ENCODE data around the gene BPI. TPM values are rescaled to one million over a fixed set of nuclear protein-coding genes. Genes with fewer than 3 reads are reported as not detected.
A peak's percentile ranks its signal among the peaks of the same experiment; 100 is the strongest.
"Not testable (repeated sequence)": the region's sequence is repeated elsewhere in the genome, so short reads cannot be mapped to it uniquely, and the experiment has no call there.

The BPI gene
- total RNA-seq, result not detected

DNA sequence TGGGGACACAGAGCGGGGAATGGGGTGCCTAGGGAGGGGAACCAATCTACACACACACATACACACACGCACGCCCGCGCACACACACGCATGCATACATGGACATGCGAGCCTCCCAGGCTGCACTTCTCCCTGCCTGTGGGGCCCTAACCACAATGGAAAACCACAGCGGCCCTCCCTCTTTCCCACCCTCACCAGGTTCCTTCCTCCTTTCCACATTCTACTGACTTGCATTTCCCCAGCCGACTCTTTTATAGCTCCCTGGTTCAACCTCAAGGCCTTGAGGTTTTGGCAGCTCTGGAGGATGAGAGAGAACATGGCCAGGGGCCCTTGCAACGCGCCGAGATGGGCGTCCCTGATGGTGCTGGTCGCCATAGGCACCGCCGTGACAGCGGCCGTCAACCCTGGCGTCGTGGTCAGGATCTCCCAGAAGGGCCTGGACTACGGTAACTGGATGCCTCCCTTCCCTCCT is at the start of gene BPI:
BPI (plus strand) TSS at position 249 of the 472 bp plus-strand sequence; CDS start at position 317, 68 bp downstream.
- DNase-seq, result no peak

DNA sequence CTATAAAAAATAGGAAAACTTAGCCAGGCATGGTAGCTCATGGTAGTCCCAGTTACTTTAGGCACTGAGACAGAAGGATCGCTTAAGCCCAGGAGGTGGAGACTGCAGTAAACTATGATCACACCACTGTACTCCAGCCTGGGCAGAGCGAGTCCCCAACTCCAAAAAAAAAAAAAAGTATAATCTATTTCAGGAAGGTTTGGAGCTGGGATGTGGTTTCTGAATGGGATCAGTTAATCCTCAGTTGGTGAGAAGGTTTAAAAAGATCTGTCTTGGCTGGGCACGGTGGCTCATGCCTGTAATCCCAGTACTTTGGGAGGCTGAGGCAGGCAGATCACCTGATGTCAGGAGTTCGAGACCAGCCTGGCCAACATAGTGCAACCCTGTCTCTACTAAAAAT is 49.3 kb upstream of the BPI start:
- DNase-seq, result not testable (repeated sequence)

DNA sequence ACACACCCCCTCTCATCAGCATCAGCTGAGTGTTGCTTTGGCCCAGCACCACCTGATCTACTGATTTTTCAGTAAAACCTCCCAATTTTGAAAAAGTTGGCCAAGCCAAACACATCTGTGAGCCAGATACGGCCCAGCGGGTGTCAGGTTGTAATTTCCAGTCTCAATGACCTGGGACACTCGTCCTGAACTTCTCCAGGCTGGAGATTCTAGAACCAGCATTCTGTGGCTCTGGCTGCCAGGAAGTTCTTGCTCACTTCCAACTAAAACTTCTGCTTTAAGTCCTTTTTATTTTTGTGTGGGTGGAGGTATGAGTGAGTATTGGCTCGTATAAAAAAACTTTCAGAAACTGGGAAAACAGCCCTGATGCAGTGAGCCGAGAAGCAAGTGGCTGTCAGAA is 48.6 kb upstream of the BPI start:
- no peak for DNase-seq

DNA sequence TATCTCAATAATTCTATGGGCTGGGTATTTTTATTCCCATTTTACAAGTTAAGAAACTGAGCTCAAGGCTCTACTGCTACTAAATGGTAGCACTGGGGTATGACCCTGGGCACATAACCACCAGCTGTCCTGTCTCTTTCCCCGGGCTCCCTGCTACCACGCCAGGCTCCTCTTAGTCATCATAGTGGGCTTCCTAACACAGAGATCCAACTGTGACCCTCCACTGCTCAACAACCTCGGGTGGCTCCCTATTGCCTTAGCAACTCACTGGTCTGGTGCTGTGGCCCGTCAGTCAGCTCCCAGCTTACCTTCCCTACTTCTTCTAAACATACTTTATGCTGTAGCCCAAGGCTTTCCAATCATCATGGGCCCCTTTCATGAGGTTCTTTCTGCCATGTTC is 47.9 kb upstream of the BPI start:
- no peak for DNase-seq

DNA sequence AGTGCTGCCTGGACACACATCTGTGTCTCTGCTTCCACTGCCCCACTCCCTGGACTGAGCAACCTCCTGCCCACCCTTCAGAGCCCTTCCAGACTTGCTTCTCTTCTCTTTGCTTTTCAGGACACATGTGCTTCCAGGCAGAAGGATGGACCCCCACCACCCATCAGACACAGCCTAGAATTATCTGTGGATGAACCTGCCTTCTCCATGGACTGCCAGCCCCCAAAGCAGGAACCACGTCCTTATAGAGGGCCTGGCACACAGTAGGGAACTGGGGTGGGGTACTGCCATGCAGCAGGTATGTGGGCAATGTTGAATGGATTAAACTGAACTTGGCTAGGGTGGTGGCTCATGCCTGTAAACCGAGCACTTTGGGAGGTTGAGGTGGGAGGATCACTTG is 47.0 kb upstream of the BPI start:
- DNase-seq, result no peak

DNA sequence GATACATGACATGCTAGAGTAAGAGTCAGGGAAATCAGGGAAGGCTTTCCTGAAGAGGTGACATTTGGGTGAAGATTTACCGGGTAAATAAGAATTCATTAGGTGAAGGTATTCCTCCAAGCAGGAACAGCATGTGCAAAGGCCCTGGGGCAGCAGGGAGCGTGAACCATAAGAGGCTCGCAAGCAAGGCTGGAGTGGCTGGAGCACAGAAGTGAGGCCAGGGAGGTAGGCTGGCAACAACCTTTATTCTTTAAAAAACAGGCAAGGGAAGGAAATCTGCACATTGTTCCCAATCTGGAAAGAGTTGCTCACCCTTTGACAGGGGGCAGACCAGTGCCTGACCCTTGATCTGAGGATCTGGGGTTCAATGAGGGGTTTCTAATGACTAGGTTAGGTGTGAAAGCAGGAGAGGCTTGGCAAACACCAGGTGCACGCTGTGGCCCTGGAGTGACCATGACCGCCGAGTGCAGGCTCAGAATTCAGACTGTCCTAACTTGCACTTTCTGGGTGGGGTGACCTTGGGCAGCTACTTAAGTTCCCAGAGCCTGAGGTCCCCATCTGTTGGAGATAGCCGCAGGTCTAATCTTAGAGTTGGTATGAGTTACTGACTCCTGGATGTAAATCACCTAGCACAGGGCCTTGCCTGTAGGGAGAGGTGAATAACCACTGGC is 45.3 kb upstream of the BPI start:
- DNase-seq, result no peak

DNA sequence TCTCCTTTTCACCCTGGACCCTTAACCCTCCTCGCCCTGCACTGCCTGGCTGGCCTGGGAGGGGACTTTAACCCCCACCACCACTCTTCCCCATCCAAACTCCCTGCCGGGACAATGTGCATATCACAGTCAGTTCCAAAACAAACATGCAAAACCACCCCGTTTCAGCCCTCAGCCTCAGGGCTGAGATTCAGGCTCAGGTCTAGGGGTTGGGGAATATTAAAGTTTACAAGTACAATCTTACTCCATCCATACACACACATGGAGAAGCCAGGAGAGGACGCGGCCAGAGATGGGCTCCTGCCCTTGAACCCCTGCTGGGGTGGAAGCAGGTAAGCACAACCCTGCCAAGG is 44.0 kb upstream of the BPI start:
- no peak for DNase-seq

DNA sequence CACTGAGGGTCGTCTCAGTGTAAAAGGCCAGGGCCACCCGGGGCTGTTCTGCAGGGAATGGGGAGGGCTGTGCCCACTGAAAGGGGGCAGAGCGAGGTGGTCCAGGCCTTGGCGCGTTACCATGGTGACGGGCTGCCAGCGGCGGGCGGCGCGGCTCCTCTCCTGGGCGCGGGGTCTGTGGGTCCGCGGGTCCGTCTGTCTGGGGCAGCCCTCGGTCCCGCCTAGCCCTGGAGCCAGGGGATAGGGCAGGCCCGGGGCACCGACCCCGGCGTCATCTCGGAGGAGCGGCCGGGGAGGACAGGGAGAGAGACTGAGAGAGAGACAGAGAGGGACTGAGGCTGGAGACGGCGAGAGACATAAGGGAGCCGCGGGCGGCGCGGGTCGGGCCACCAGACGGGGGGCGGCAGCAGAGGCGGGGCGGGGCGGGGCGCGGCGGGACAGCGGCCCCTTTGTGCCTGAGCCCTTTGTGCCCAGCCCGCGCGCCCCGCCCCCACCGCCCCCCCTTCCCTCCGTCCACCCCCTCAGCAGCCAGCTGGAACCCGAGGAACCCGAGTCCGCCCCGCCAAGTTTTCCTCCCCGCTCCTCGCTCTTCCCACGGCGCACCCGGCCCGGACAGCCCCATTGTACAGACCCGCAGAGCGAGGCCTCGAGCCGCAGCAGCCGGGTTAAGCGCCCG is 43.4 kb upstream of the BPI start, which contains the start of gene KIAA1755:
KIAA1755 (minus strand) TSS at position 358 of the 676 bp plus-strand sequence; CDS start at position 123, 235 bp downstream.
- DNase-seq, result peak; percentile 69

DNA sequence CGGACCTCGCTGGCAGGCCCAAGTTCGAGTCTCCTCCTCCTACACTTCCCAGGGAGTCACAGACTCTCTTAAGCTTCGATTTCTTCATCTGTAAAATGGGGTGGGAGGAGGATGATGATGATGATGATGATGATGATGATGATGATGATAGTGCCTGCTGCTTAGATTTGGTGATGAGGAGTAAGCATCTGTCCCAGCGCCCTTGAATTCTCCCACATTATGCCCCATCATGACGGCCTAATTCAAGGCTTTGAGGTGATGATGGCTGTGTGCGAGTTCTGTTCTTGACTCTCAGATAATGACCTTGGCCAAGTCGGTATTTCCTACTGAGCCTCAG is 42.9 kb upstream of the BPI start:
- no peak for DNase-seq

DNA sequence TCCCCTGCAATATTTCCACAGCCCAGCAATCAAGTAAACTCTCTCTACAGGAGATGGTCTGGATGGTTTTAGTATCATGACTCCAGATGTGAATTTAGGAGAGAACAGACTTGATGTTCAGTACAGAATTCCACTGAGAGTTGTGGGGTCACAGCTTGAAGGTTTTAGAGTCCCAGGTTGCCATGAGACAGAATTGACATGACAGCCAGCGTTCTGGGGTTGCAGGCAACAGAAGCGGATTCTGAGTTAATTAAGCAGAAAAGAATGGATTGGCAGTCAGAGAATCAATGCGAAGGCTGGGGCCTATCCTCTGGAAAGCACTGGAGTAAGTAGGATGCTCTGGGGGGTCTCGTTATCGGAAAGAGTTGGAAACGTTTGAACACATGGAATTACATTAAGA is 41.0 kb upstream of the BPI start:
- no peak for DNase-seq

DNA sequence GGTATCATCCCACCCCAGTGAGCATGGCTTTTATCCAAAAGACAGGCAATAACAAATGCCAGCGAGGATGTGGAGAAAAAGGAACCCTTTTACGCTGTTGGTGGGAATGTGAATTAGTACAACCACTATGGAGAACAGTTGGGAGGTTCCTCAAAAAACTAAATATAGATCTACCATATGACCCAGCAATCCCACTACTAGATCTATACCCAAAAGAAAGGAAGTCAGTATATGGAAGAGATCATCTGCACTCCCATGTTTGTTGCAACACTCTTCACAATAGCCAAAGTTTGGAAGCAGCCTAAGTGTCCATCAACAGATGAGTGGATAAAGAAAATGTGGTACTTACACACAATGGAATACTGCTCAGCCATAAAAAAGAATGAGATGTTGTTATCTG is 37.5 kb upstream of the BPI start:
- DNase-seq, result no peak

DNA sequence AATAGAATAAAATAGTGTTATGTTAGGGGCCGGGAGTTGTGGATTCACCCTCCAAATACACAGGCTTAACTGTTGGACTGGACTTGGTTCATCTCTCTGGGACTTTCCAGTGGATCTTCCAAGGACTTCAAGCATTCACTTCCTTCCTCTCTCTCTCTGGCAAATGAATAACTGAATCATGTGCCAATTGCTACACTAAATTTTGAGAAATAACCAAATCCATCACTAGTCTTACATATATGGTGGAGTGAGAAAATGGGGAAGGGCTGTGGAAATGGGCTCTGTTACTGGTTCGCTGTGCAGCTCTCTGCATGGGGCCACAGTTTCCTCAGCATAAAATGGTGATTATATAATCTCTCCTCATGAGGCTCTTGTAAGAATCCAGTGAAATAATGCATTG is 36.7 kb upstream of the BPI start:
- no peak for DNase-seq

DNA sequence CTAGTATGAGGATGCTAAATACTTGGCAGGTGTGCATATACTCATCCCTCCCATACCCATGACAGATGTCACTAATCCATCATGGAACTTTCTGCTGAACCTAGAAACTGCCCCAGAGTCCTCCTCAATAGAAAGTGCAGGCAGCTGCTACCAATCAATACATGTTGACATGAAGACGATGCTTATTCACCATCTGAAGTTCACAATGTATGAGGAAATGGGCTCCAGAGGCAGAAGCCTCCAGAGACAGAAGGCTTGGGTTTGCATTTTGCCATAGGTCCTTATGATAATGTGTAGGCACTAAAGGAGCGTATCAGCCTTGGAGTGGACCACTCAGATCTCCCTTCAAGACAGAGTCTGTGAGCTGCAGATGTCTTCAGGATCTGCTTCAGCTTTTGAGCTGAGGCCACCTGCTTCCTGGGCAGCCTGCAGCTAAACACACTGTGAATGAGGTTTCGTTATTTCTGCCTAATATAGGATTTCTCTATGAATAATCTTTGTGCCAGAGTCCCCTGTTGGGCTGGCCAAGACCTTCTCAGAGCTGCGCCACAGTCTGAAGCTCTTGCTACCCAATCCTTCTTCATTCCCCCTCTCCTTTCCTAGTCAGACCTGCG is 35.9 kb upstream of the BPI start:
- no peak for DNase-seq

DNA sequence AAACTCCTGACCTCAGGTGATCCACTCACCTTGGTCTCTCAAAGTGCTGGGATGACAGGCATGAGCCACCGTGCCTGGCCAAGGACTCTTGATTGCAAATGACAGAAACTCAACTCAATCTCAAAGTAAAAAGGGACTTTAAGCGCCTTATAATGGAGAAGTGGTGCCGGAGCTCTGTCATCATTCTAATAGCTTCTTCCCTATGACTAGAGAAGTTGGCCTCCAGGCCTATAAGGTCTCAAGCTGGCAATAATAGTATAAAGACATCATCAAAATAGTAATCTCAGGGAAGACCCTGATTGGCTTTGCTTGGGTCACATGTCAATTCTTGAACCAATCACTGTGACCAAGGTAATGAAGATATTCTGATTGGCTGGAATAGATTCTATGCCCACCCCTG is 34.9 kb upstream of the BPI start:
- no peak for DNase-seq

DNA sequence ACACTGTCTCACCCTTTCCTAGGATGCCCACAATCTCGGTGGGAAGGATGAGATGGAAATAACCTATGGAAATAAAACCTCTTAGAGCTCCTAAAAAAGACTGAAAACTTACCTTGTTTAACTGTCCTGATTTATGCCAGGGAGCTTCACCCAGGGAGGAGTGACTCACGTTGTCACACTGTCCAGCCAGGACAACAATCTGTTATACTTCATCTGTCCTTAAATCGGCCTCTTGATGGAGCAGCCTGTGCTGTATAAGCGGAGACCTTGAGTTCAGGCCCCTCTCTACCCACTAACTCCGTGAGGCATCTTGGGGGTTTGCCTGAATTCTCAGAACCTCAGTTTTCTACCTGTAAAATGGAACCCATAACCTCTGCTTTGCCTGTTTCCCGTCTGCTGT is 34.2 kb upstream of the BPI start:
- no peak for DNase-seq

DNA sequence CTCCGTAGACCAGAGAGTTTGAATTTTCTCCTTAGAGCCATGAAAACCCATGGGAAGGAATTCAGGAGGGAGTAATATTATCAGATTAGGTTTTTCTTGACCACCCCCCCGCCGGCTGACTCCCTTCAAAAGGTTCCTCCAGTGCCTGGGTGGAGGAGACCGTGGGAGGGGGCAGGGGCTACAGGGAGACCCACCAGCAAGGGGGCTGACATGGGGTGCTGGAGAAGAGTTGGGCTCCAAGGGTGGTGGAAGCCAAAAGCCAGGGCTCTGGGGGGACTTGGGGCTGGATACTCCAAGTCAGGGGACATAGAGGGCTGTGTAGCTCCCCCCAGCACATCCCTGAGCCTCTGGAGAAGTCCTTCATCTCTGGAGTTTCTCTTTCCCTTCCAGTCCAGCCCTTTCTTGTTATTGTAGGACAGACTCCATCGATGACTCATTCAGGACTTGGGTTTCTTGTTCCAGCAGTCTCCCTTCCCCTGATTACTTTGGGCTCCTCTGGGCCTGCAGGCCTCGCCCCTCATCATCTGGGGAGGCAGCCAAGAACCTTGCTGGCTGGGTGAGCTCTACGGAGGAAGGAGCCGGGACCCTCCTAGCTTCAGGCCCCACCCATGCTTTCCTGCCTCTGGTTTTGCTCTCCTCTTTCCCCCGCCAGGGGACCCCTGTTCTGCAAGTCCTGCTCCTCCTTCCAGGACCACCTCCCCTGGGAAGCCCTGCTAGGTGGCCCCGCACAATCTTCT is 32.9 kb upstream of the BPI start:
- DNase-seq, result no peak

DNA sequence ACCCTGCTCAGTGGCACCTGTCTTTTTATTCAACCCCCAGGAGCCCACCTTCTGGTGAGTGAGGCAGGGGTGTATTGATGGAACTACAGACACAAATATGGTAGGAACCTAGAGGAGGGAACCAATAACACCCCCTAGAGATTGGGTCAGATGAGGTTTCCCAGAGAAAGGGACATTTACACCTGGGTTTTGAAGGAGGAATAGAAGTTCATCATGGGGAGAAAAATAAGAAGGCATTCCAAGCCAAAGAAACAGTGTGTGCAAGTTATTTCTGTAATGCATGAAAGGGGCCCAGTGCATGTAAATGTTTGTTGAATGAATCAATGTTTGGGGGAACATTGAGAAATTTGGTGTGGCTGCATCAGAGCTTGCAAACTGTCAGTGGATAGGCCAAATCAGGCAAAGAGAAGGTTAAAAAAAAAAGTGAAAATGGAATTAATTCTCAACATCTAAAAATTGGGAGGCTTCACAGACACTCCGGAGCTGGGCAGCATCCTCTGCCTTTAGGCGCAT is 32.3 kb upstream of the BPI start:
- no peak for DNase-seq

DNA sequence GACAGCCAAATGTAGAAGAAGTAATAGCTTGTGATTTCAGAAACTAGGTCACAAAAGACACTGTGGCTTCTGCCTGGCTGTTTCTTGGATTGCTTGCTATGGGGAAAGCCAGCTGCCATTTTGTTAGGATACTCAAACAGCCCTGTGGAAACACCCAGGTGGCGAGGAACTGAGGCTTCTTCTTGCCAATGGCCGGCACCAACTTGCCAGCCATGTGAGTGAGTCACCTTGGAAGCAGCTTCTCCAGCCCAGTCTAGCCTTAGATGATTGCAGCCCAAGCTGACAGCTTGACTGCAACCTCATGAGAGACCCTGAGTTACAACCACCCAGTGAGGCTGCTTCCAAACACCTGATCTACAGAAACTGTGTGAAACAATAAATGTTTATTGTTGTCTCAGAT is 31.6 kb upstream of the BPI start:
- DNase-seq, result no peak

DNA sequence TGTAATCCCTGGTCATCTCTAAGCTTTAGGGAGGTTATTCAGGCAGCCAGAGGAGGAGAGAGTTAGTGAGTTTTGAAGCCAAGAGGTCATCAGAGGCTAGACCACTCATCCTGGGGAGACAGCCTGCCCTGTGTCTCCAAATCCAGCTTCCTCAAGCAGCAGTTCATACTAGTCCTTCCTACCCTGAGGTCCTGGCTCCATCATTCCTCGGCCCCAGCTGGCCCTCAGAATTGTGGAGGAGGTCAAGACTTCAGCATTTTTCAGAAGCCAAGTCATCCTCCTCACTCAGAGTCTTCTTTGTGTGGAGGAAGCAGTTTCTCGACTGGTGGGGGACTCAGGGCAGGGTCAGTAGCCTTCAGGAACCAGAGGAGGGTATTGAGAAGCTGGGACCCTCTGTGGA is 31.0 kb upstream of the BPI start:
- DNase-seq, result no peak

DNA sequence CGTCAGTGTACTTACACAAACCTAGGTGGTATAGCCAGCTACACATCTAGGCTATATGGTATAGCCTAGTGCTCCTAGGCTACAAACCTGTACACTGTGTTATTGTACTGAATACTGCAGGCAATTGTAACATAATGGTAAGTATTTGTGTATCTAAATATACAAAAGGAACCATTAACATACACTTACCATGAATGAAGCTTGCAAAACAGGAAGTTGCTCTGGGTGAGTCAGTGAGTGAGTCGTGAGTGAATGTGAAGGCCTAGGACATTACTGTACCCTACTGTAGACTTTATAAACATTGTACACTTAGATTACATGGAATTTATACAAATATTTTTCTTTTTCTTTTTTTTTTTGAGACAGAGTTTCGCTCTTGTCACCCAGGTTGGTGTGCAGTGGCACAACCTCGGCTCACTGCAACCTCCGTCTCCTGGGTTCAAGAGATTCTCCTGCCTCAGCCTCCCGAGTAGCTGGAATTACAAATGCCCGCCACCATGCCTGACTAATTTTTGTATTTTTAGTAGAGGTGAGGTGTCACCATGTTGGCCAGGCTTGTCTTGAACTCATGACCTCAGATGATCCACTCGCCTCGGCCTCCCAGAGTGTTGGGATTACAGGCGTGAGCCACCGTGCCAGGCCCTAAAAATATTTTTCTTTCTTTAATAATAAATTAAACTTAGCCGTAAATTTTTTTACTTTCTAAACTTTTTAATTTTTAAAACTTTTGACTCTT is 28.0 kb upstream of the BPI start:
- DNase-seq, result no peak

DNA sequence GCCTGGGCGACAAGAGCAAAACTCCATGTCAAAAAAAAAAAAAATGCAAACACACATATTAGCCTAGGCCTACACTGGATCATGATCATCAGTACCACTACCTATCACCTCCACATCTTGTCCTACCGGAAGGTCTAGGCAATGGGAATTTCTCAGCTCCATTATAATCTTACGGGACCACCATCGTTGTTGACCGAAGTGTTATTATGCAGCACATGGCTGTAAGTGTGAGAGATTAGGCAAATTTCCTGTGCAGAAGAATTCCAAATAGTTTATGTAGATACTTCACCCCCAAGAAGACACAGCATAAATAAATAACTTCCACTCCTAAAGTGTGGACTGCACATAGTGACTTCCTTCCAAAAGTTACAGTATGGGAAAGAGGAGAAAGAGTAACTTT is 26.7 kb upstream of the BPI start:
- DNase-seq, result no peak

DNA sequence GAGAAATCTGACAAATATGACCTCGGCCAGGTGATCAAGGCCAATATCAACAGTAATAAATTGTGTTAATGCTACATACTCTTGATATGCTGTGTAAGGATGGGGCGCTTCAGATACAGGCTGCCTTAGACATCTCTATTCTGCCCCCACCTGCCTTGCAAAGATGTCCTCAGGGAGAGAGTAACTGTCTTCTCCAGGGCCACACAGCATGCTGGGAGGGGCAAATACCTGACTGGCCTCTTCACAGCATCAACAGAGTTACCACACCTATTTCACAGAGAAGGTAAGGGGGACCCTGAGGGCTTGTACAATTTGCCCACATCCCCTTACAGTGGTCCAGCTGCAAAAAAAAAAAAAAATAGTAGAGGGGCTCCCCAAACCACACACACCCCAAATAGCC is 26.3 kb upstream of the BPI start:
- DNase-seq, result no peak

Measured in occipital lobe (tissue), 2 donors.